Measurements from ENCODE around the gene PLCH2.
"Not testable (repeated sequence)": the region's sequence is repeated elsewhere in the genome, so short reads cannot be mapped to it uniquely, and the experiment has no call there.

PLCH2 gene

GRCh38 chr1:2545754-2546514 lies 69.8 kb downstream of the PLCH2 start:
- no peaks in the 10 kb centered on the region for H3K36me3 ChIP-seq (ENCODE audit: control insufficient read depth in 2 of 2, insufficient read depth in 2 of 2, low read length in 2 of 2)
- no peaks in the 10 kb centered on the region for H3K9me3 ChIP-seq (ENCODE audit: control insufficient read depth in 2 of 2, low read length in 2 of 2)
- H3K4me3 ChIP-seq (ENCODE audit: low read length in 2 of 2), result peak overlapping the region; percentile 70 to 71
- no peaks in the 10 kb centered on the region for H3K27me3 ChIP-seq (ENCODE audit: control insufficient read depth in 2 of 2, insufficient read depth in 2 of 2, low read length in 2 of 2)
- H3K4me1 ChIP-seq (ENCODE audit: control insufficient read depth in 2 of 2, insufficient read depth in 2 of 2, low read length in 2 of 2), result peaks cover 50 to 58% of the 10 kb centered on the region in 2 donors
- peak overlapping the region; percentile 99 to 100 for H3K27ac ChIP-seq (ENCODE audit: low read depth in 2 of 2, low read length in 2 of 2)
- peak overlapping the region; percentile 70 to 95 for H3K9ac ChIP-seq (ENCODE audit: low read depth in 1 of 2, low read length in 2 of 2)

- H3K9me3 ChIP-seq (ENCODE audit: control insufficient read depth in 2 of 2, low read length in 2 of 2), result no peaks in the 10 kb centered on the region
- no peaks in the 10 kb centered on the region for H3K36me3 ChIP-seq (ENCODE audit: control insufficient read depth in 2 of 2, insufficient read depth in 2 of 2, low read length in 2 of 2)
- peak overlapping the region; percentile 99 to 100 for H3K27ac ChIP-seq (ENCODE audit: low read depth in 2 of 2, low read length in 2 of 2)
- peak overlapping the region; percentile 80 to 95 for H3K9ac ChIP-seq (ENCODE audit: low read depth in 1 of 2, low read length in 2 of 2)
- peak overlapping the region; percentile 70 to 71 for H3K4me3 ChIP-seq (ENCODE audit: low read length in 2 of 2)
- H3K27me3 ChIP-seq (ENCODE audit: control insufficient read depth in 2 of 2, insufficient read depth in 2 of 2, low read length in 2 of 2), result no peaks in the 10 kb centered on the region
- H3K4me1 ChIP-seq (ENCODE audit: control insufficient read depth in 2 of 2, insufficient read depth in 2 of 2, low read length in 2 of 2), result peaks cover 43 to 55% of the 10 kb centered on the region in 2 donors
These were observed 70.6 kb downstream of the PLCH2 start for GRCh38 chr1:2546515-2547209.

GRCh38 chr1:2547210-2548067 lies 71.3 kb downstream of the PLCH2 start:
- Histone ChIP-seq H3K9ac (ENCODE audit: low read depth in 1 of 2, low read length in 2 of 2) (peak overlapping the region; percentile 80 to 95), H3K27me3 (ENCODE audit: control insufficient read depth in 2 of 2, insufficient read depth in 2 of 2, low read length in 2 of 2) (no peaks in the 10 kb centered on the region), H3K36me3 (ENCODE audit: control insufficient read depth in 2 of 2, insufficient read depth in 2 of 2, low read length in 2 of 2) (no peaks in the 10 kb centered on the region), H3K27ac (ENCODE audit: low read depth in 2 of 2, low read length in 2 of 2) (peak overlapping the region; percentile 99 to 100), H3K4me3 (ENCODE audit: low read length in 2 of 2) (peak overlapping the region; percentile 70 to 71), H3K4me1 (ENCODE audit: control insufficient read depth in 2 of 2, insufficient read depth in 2 of 2, low read length in 2 of 2) (peaks cover 37 to 48% of the 10 kb centered on the region in 2 donors), H3K9me3 (ENCODE audit: control insufficient read depth in 2 of 2, low read length in 2 of 2) (no peaks in the 10 kb centered on the region)

GRCh38 chr1:2548068-2548589 lies 72.0 kb downstream of the PLCH2 start:
- Histone ChIP-seq H3K4me1 (ENCODE audit: control insufficient read depth in 2 of 2, insufficient read depth in 2 of 2, low read length in 2 of 2) (peaks cover 37 to 46% of the 10 kb centered on the region in 2 donors), H3K27me3 (ENCODE audit: control insufficient read depth in 2 of 2, insufficient read depth in 2 of 2, low read length in 2 of 2) (no peaks in the 10 kb centered on the region), H3K4me3 (ENCODE audit: low read length in 2 of 2) (peak overlapping the region; percentile 70 to 71), H3K9ac (ENCODE audit: low read depth in 1 of 2, low read length in 2 of 2) (peak overlapping the region; percentile 80 to 95), H3K9me3 (ENCODE audit: control insufficient read depth in 2 of 2, low read length in 2 of 2) (no peaks in the 10 kb centered on the region), H3K27ac (ENCODE audit: low read depth in 2 of 2, low read length in 2 of 2) (peak overlapping the region; percentile 99 to 100), H3K36me3 (ENCODE audit: control insufficient read depth in 2 of 2, insufficient read depth in 2 of 2, low read length in 2 of 2) (no peaks in the 10 kb centered on the region)

GRCh38 chr1:2549367-2550029 lies 73.4 kb downstream of the PLCH2 start:
- H3K36me3 ChIP-seq (ENCODE audit: control insufficient read depth in 2 of 2, insufficient read depth in 2 of 2, low read length in 2 of 2); H3K9me3 ChIP-seq (ENCODE audit: control insufficient read depth in 2 of 2, low read length in 2 of 2); H3K27me3 ChIP-seq (ENCODE audit: control insufficient read depth in 2 of 2, insufficient read depth in 2 of 2, low read length in 2 of 2); H3K4me3 ChIP-seq (ENCODE audit: low read length in 2 of 2): not testable (repeated sequence)
- peaks cover 35 to 37% of the 10 kb centered on the region in 2 donors for H3K4me1 ChIP-seq (ENCODE audit: control insufficient read depth in 2 of 2, insufficient read depth in 2 of 2, low read length in 2 of 2)
- peak overlapping the region; percentile 81 to 95 for H3K9ac ChIP-seq (ENCODE audit: low read depth in 1 of 2, low read length in 2 of 2)
- H3K27ac ChIP-seq (ENCODE audit: low read depth in 2 of 2, low read length in 2 of 2), result peak overlapping the region; percentile 99 to 100

GRCh38 chr1:2550309-2550861 lies 74.3 kb downstream of the PLCH2 start:
- not testable (repeated sequence) for H3K27me3 ChIP-seq (ENCODE audit: control insufficient read depth in 2 of 2, insufficient read depth in 2 of 2, low read length in 2 of 2); H3K4me3 ChIP-seq (ENCODE audit: low read length in 2 of 2); H3K9ac ChIP-seq (ENCODE audit: low read depth in 1 of 2, low read length in 2 of 2); H3K36me3 ChIP-seq (ENCODE audit: control insufficient read depth in 2 of 2, insufficient read depth in 2 of 2, low read length in 2 of 2); H3K9me3 ChIP-seq (ENCODE audit: control insufficient read depth in 2 of 2, low read length in 2 of 2); H3K27ac ChIP-seq (ENCODE audit: low read depth in 2 of 2, low read length in 2 of 2)
- peaks cover 38 to 40% of the 10 kb centered on the region in 2 donors for H3K4me1 ChIP-seq (ENCODE audit: control insufficient read depth in 2 of 2, insufficient read depth in 2 of 2, low read length in 2 of 2)

- H3K9me3 ChIP-seq (ENCODE audit: control insufficient read depth in 2 of 2, low read length in 2 of 2); H3K4me3 ChIP-seq (ENCODE audit: low read length in 2 of 2); H3K9ac ChIP-seq (ENCODE audit: low read depth in 1 of 2, low read length in 2 of 2); H3K27me3 ChIP-seq (ENCODE audit: control insufficient read depth in 2 of 2, insufficient read depth in 2 of 2, low read length in 2 of 2); H3K27ac ChIP-seq (ENCODE audit: low read depth in 2 of 2, low read length in 2 of 2); H3K36me3 ChIP-seq (ENCODE audit: control insufficient read depth in 2 of 2, insufficient read depth in 2 of 2, low read length in 2 of 2): not testable (repeated sequence)
- H3K4me1 ChIP-seq (ENCODE audit: control insufficient read depth in 2 of 2, insufficient read depth in 2 of 2, low read length in 2 of 2), result peaks cover 38% of the 10 kb centered on the region in 2 donors
These were observed 75.5 kb downstream of the PLCH2 start for GRCh38 chr1:2551544-2551943.

GRCh38 chr1:2552189-2552588 lies 76.1 kb downstream of the PLCH2 start:
- Histone ChIP-seq H3K9me3 (ENCODE audit: control insufficient read depth in 2 of 2, low read length in 2 of 2) (no peaks in the 10 kb centered on the region), H3K27ac (ENCODE audit: low read depth in 2 of 2, low read length in 2 of 2) (no peak overlapping the region), H3K4me3 (ENCODE audit: low read length in 2 of 2) (no peak overlapping the region), H3K4me1 (ENCODE audit: control insufficient read depth in 2 of 2, insufficient read depth in 2 of 2, low read length in 2 of 2) (peaks cover 37 to 39% of the 10 kb centered on the region in 2 donors), H3K36me3 (ENCODE audit: control insufficient read depth in 2 of 2, insufficient read depth in 2 of 2, low read length in 2 of 2) (no peaks in the 10 kb centered on the region), H3K27me3 (ENCODE audit: control insufficient read depth in 2 of 2, insufficient read depth in 2 of 2, low read length in 2 of 2) (no peaks in the 10 kb centered on the region), H3K9ac (ENCODE audit: low read depth in 1 of 2, low read length in 2 of 2) (no peak overlapping the region)

GRCh38 chr1:2553076-2553475 lies 77.0 kb downstream of the PLCH2 start:
- not testable (repeated sequence) for H3K36me3 ChIP-seq (ENCODE audit: control insufficient read depth in 2 of 2, insufficient read depth in 2 of 2, low read length in 2 of 2); H3K27me3 ChIP-seq (ENCODE audit: control insufficient read depth in 2 of 2, insufficient read depth in 2 of 2, low read length in 2 of 2); H3K9me3 ChIP-seq (ENCODE audit: control insufficient read depth in 2 of 2, low read length in 2 of 2); H3K27ac ChIP-seq (ENCODE audit: low read depth in 2 of 2, low read length in 2 of 2); H3K9ac ChIP-seq (ENCODE audit: low read depth in 1 of 2, low read length in 2 of 2); H3K4me3 ChIP-seq (ENCODE audit: low read length in 2 of 2)
- peaks cover 35 to 39% of the 10 kb centered on the region in 2 donors for H3K4me1 ChIP-seq (ENCODE audit: control insufficient read depth in 2 of 2, insufficient read depth in 2 of 2, low read length in 2 of 2)
